H9 (cell line): Measurements from ENCODE around the gene FGF12. TPM values are rescaled to one million over a fixed set of nuclear protein-coding genes. Genes with fewer than 3 reads are reported as not detected.
A peak's percentile ranks its signal among the peaks of the same experiment; 100 is the strongest.

Experiments
- DNase-seq: peaks from one replicate; pipeline ENCODE4 v3.0.0-alpha.2; 2017
- H2AFZ ChIP-seq: one replicate; pipeline ENCODE4 v1.6.1; 2013; ENCODE audit warnings: mild to moderate bottlenecking, low read length, control low read depth, moderate library complexity
- H2AK5ac ChIP-seq: 2 replicates; pipeline ENCODE4 v1.6.1; 2013; ENCODE audit warnings: low read length, control low read depth, mixed read lengths; ENCODE audit not compliant: insufficient read length
- H2BK120ac ChIP-seq: one replicate; pipeline ENCODE4 v1.6.1; 2013; ENCODE audit warnings: low read depth, mild to moderate bottlenecking, low read length, control low read depth, inconsistent platforms; ENCODE audit not compliant: poor library complexity, severe bottlenecking
- H2BK12ac ChIP-seq: 2 replicates; pipeline ENCODE4 v1.6.1; 2013; ENCODE audit warnings: low read length, control low read depth, mixed read lengths, low read depth; ENCODE audit not compliant: insufficient read length
- H2BK15ac ChIP-seq: 2 replicates; pipeline ENCODE4 v1.6.1; 2013; ENCODE audit warnings: low read depth, low read length, control low read depth
- H2BK20ac ChIP-seq: one replicate; pipeline ENCODE4 v1.6.1; 2013; ENCODE audit warnings: low read depth, mild to moderate bottlenecking, low read length, control low read depth, inconsistent platforms; ENCODE audit not compliant: poor library complexity, severe bottlenecking
- H2BK5ac ChIP-seq: 2 replicates; pipeline ENCODE4 v1.6.1; 2013; ENCODE audit warnings: low read length, control low read depth, mixed read lengths; ENCODE audit not compliant: insufficient read length
- H3K14ac ChIP-seq: 2 replicates; pipeline ENCODE4 v1.6.1; 2013; ENCODE audit warnings: low read length, control low read depth; ENCODE audit not compliant: insufficient read depth
- H3K18ac ChIP-seq: 2 replicates; pipeline ENCODE4 v1.6.1; 2013; ENCODE audit warnings: low read depth, mild to moderate bottlenecking, mixed read lengths, low read length, control low read depth; ENCODE audit not compliant: insufficient read length
- H3K23ac ChIP-seq: 2 replicates; pipeline ENCODE4 v1.6.1; 2013; ENCODE audit warnings: low read length, control low read depth, mixed read lengths, low read depth; ENCODE audit not compliant: insufficient read length
- H3K23me2 ChIP-seq: 2 replicates; pipeline ENCODE4 v1.6.1; 2013; ENCODE audit warnings: low read depth, mild to moderate bottlenecking, mixed read lengths, low read length, control low read depth; ENCODE audit not compliant: insufficient read length, poor library complexity, severe bottlenecking
- H3K27ac ChIP-seq: 2 replicates; pipeline ENCODE4 v1.5.1; 2013; ENCODE audit warnings: low read length, control low read depth, mixed read lengths, low read depth; ENCODE audit not compliant: insufficient read length
- H3K27me3 ChIP-seq: 2 replicates; pipeline ENCODE4 v1.6.1; 2013; ENCODE audit warnings: low read length, control low read depth, inconsistent platforms; ENCODE audit not compliant: insufficient read depth
- H3K4ac ChIP-seq: 2 replicates; pipeline ENCODE4 v1.6.1; 2013; ENCODE audit warnings: low read depth, mild to moderate bottlenecking, control low read depth, inconsistent platforms, low read length, moderate library complexity
- H3K4me1 ChIP-seq: 2 replicates; pipeline ENCODE4 v1.6.1; 2013; ENCODE audit warnings: low read length, control low read depth, inconsistent platforms; ENCODE audit not compliant: insufficient read depth
- H3K4me2 ChIP-seq: 2 replicates; pipeline ENCODE4 v1.6.1; 2013; ENCODE audit warnings: low read length, control low read depth, mixed read lengths; ENCODE audit not compliant: insufficient read length, insufficient read depth
- H3K56ac ChIP-seq: 2 replicates; pipeline ENCODE4 v1.6.1; 2013; ENCODE audit warnings: low read depth, mild to moderate bottlenecking, mixed read lengths, low read length, control low read depth; ENCODE audit not compliant: insufficient read length
- H3K79me1 ChIP-seq: 2 replicates; pipeline ENCODE4 v1.6.1; 2013; ENCODE audit warnings: low read depth, mild to moderate bottlenecking, moderate library complexity, low read length, control low read depth, inconsistent platforms; ENCODE audit not compliant: insufficient read depth, poor library complexity, severe bottlenecking
- H3K79me2 ChIP-seq: 2 replicates; pipeline ENCODE4 v1.6.1; 2013; ENCODE audit warnings: low read length, control low read depth, inconsistent platforms; ENCODE audit not compliant: insufficient read depth
- H3K9ac ChIP-seq: 2 replicates; pipeline ENCODE4 v1.6.1; 2013; ENCODE audit warnings: low read length, control low read depth, mixed read lengths; ENCODE audit not compliant: insufficient read length; ENCODE audit errors: extremely low read depth
- H3K9me3 ChIP-seq: one replicate; pipeline ENCODE4 v1.6.1; 2013; ENCODE audit warnings: low read depth, low read length, inconsistent platforms; ENCODE audit not compliant: control insufficient read depth
- H3T11ph ChIP-seq: one replicate; pipeline ENCODE4 v1.6.1; 2013; ENCODE audit warnings: mild to moderate bottlenecking, low read length, control low read depth, inconsistent platforms
- H4K20me1 ChIP-seq: one replicate; pipeline ENCODE4 v1.6.1; 2013; ENCODE audit not compliant: control insufficient read depth, insufficient read length, insufficient read depth
- H4K5ac ChIP-seq: 2 replicates; pipeline ENCODE4 v1.6.1; 2013; ENCODE audit warnings: low read depth, mild to moderate bottlenecking, mixed read lengths, low read length, control low read depth; ENCODE audit not compliant: insufficient read length
- H4K8ac ChIP-seq: replicated peaks from 2 replicates; pipeline ENCODE4 v1.6.1; 2013; ENCODE audit warnings: low read length, control low read depth, mixed read lengths, low read depth; ENCODE audit not compliant: insufficient read length
- H4K91ac ChIP-seq: 2 replicates; pipeline ENCODE4 v1.6.1; 2013; ENCODE audit warnings: low read depth, mild to moderate bottlenecking, moderate library complexity, mixed read lengths, low read length, control low read depth; ENCODE audit not compliant: insufficient read length
- H3K27ac Mint-ChIP-seq, 3 experiments: 2 replicates in 2 of 3; 3 replicates in 1 of 3; pipeline ENCODE4 v1.8.0; 2020 to 2021; ENCODE audit warnings: mixed read lengths in 3 of 3, mild to moderate bottlenecking in 1 of 3, moderate library complexity in 1 of 3
- H3K27me3 Mint-ChIP-seq: 2 replicates; pipeline ENCODE4 v1.8.0; 2021; ENCODE audit warnings: low read depth, mild to moderate bottlenecking, moderate library complexity, mixed read lengths
- H3K36me3 Mint-ChIP-seq, 3 experiments: 2 replicates in 2 of 3; 3 replicates in 1 of 3; pipeline ENCODE4 v1.8.0; 2020 to 2021; ENCODE audit warnings: low read depth in 3 of 3, mixed read lengths in 3 of 3; ENCODE audit not compliant: insufficient read depth in 1 of 3
- H3K4me1 Mint-ChIP-seq, 2 experiments: 2 replicates each; pipeline ENCODE4 v1.8.0; 2020; ENCODE audit warnings: mixed read lengths in 2 of 2
- H3K4me3 Mint-ChIP-seq, 2 experiments: 2 replicates in 1 of 2; 3 replicates in 1 of 2; pipeline ENCODE4 v1.8.0; 2020 to 2021; ENCODE audit warnings: mild to moderate bottlenecking in 2 of 2, mixed read lengths in 2 of 2, moderate library complexity in 1 of 2
- H3K9me3 Mint-ChIP-seq, 2 experiments: 2 replicates in 1 of 2; 3 replicates in 1 of 2; pipeline ENCODE4 v1.8.0; 2020; ENCODE audit warnings: mild to moderate bottlenecking in 2 of 2, mixed read lengths in 2 of 2, moderate library complexity in 1 of 2
- CTCF ChIP-seq: fragments of 200-600 bp; sonication (generic); conservative IDR thresholded peaks from 3 replicates; pipeline ENCODE4 v1.8.0; 2021; ENCODE audit warnings: antibody characterized with exemption, mild to moderate bottlenecking
- WGBS: extraction: QIAGEN DNeasy Blood & Tissue Kit; methylation state at CpG from one replicate; pipeline ENCODE4 v1.1.7; 2013; ENCODE audit warnings: missing lambda C conversion rate, low lambda C conversion rate, mixed read lengths; ENCODE audit not compliant: insufficient read length; ENCODE audit errors: extremely low coverage; 5-methylcytosine and 5-hydroxymethylcytosine counted together
- total RNA-seq: library from RNA; stranded (reverse); gene quantifications from 2 replicates; pipeline ENCODE4 v1.2.1, GENCODE V29; 2021

Gene FGF12
- total RNA-seq, 1 experiment from 2014 or later, result 5.6 TPM

- H3K79me2 ChIP-seq, result no peaks in the 10 kb centered on the region
- H3K9me3 Mint-ChIP-seq, result no peaks in the 10 kb centered on the region; a peak in 1 of 5 replicates
- H3T11ph ChIP-seq, result no peak overlapping the region
- no peak overlapping the region for H2BK120ac ChIP-seq
- peaks cover 14% of the 10 kb centered on the region; the same call in 1 of the 2 replicates for H3K27me3 ChIP-seq
- peak overlapping the region; percentile 67 to 79 for H3K4me3 Mint-ChIP-seq
- no peak overlapping the region for H2BK5ac ChIP-seq
- H3K27ac Mint-ChIP-seq, result peak overlapping the region in 1 of 3 experiments; percentile 53; a peak in 2 of 7 replicates
- H3K4me2 ChIP-seq, result peak overlapping the region; percentile 99
- WGBS, result no CpG with 5 or more reads among the region's 5 CpGs
- H4K20me1 ChIP-seq, result no peaks in the 10 kb centered on the region
- H2AK5ac ChIP-seq, result no peak overlapping the region
- H3K36me3 Mint-ChIP-seq, result peaks cover 0 to 1% (median 0%) of the 10 kb centered on the region in 3 experiments; a peak in 3 of 7 replicates
- no peak overlapping the region for H4K5ac ChIP-seq
- H2BK20ac ChIP-seq, result no peak overlapping the region
- TF ChIP-seq CTCF, result no peak
- H3K14ac ChIP-seq, result no peak overlapping the region
- no peak for DNase-seq
- no peak overlapping the region for H3K9ac ChIP-seq
- H2AFZ ChIP-seq, result no peak overlapping the region
- no peak overlapping the region for H2BK15ac ChIP-seq
- peaks cover 5% of the 10 kb centered on the region; the same call in 1 of the 2 replicates for H3K4me1 ChIP-seq
- no peak overlapping the region for H3K18ac ChIP-seq
- H3K27me3 Mint-ChIP-seq, result peaks cover 65% of the 10 kb centered on the region
- H3K79me1 ChIP-seq, result no peaks in the 10 kb centered on the region
- H3K4ac ChIP-seq, result no peak overlapping the region
- H3K23me2 ChIP-seq, result peaks cover 21% of the 10 kb centered on the region
- H4K8ac ChIP-seq, result no peak overlapping the region
- H3K9me3 ChIP-seq, result no peaks in the 10 kb centered on the region
- H3K56ac ChIP-seq, result no peak overlapping the region
- no peak overlapping the region for H2BK12ac ChIP-seq
- no peak overlapping the region for H4K91ac ChIP-seq
- no peak overlapping the region for H3K23ac ChIP-seq
- H3K27ac ChIP-seq, result no peak overlapping the region
- peaks cover 23 to 28% of the 10 kb centered on the region in 2 experiments for H3K4me1 Mint-ChIP-seq
These were observed 316.7 kb downstream of the FGF12 start for GRCh38 chr3:192410684-192410960.
